GM12878 (cell line): ENCODE results near the gene DDX39A. TPM values are rescaled to one million over a fixed set of nuclear protein-coding genes. Genes with fewer than 3 reads are reported as not detected.

ENCODE experiments used
- ATF7 ChIP-seq: fragments of 450-650 bp; IDR thresholded peaks from 2 replicates; pipeline ENCODE4 v1.6.1; 2016; ENCODE audit warnings: low read depth, mild to moderate bottlenecking
- BCL3 ChIP-seq: IDR thresholded peaks from 2 replicates; pipeline ENCODE4 v1.6.1; 2011; ENCODE audit warnings: borderline replicate concordance, low read depth, mild to moderate bottlenecking, moderate library complexity, low read length; ENCODE audit not compliant: insufficient read depth, poor library complexity, severe bottlenecking
- CBX3 ChIP-seq: fragments of 200-600 bp; sonication (generic); IDR thresholded peaks from 2 replicates; pipeline ENCODE4 v1.6.1; 2016; ENCODE audit warnings: low read depth, borderline replicate concordance
- DPF2 ChIP-seq: fragments of 450-650 bp; IDR thresholded peaks from 2 replicates; pipeline ENCODE4 v1.6.1; 2017; ENCODE audit warnings: mild to moderate bottlenecking
- EED ChIP-seq: sonication (generic); IDR thresholded peaks from 2 replicates; pipeline ENCODE4 v1.6.1; 2016; ENCODE audit warnings: antibody characterized with exemption, low read depth
- JUND ChIP-seq: IDR thresholded peaks from 2 replicates; pipeline ENCODE4 v1.6.1; 2012; ENCODE audit warnings: low read depth, mild to moderate bottlenecking, low read length, improper control_type of control experiment, moderate library complexity
- KLF5 ChIP-seq: fragments of 450-650 bp; IDR thresholded peaks from 2 replicates; pipeline ENCODE4 v1.6.1; 2014; ENCODE audit warnings: mild to moderate bottlenecking; ENCODE audit not compliant: partially characterized antibody
- NBN ChIP-seq: fragments of 450-650 bp; IDR thresholded peaks from 2 replicates; pipeline ENCODE4 v1.6.1; 2016
- NR2F1 ChIP-seq: fragments of 450-650 bp; conservative IDR thresholded peaks from 2 replicates; pipeline ENCODE4 v1.6.1; 2017; ENCODE audit warnings: mild to moderate bottlenecking
- NRF1 ChIP-seq: conservative IDR thresholded peaks from 2 replicates; pipeline ENCODE4 v1.6.1; 2011; ENCODE audit warnings: mild to moderate bottlenecking, low read depth, low read length, improper control_type of control experiment
- PML ChIP-seq: IDR thresholded peaks from 2 replicates; pipeline ENCODE4 v1.6.1; 2012; ENCODE audit warnings: low read length, inconsistent platforms
- RAD21 ChIP-seq: IDR thresholded peaks from 2 replicates; pipeline ENCODE4 v1.6.1; 2011; ENCODE audit warnings: mild to moderate bottlenecking, low read depth, low read length, moderate library complexity; ENCODE audit not compliant: insufficient read depth
- RBBP5 ChIP-seq: fragments of 200-600 bp; sonication (generic); conservative IDR thresholded peaks from 2 replicates; pipeline ENCODE4 v1.6.1; 2016
- TAF1 ChIP-seq: IDR thresholded peaks from 2 replicates; pipeline ENCODE4 v1.6.1; 2011; ENCODE audit warnings: mild to moderate bottlenecking, low read depth, low read length, borderline replicate concordance
- ZBTB33 ChIP-seq: fragments of 450-650 bp; IDR thresholded peaks from 2 replicates; pipeline ENCODE4 v1.6.1; 2017; ENCODE audit warnings: mild to moderate bottlenecking
- ZNF384 ChIP-seq: IDR thresholded peaks from 2 replicates; pipeline ENCODE4 v1.6.1; 2012; ENCODE audit warnings: low read depth, mild to moderate bottlenecking, low read length, improper control_type of control experiment, borderline replicate concordance
- polyA plus RNA-seq, 11 experiments: library from polyadenylated mRNA; depleted of rRNA in 4 of 11; unstranded in 6 of 11; stranded (reverse) in 5 of 11; fragments of >200 nt; fragmentation: Nextera tagmentation in 4 of 11; fragmentation: Illumina TruSeq in 1 of 11; extraction: Ambion mirVana in 4 of 11; extraction: Trizol in 1 of 11; gene quantifications; 1 replicate in 1 of 11; 2 replicates in 10 of 11; pipeline versions ENCODE4 v1.2.1 to v1.2.3, GENCODE V29; 2011 to 2016; ENCODE audit warnings: inconsistent platforms in 2 of 11, missing spikeins in 2 of 11, low read depth in 1 of 11
- total RNA-seq, 4 experiments: library from RNA; depleted of rRNA in 3 of 4; stranded (reverse); fragments of >200 nt in 3 of 4; fragmentation: Illumina TruSeq in 1 of 4; extraction: Trizol in 1 of 4; gene quantifications; 2 replicates each; pipeline versions ENCODE4 v1.2.1 to v1.2.3, GENCODE V29; 2013 to 2021
- TF ChIP-seq, protein P1 (sequence below): fragments of 450-650 bp; conservative IDR thresholded peaks from 2 replicates; pipeline ENCODE4 v1.6.1; 2017; ENCODE audit warnings: mild to moderate bottlenecking, moderate library complexity
- TF ChIP-seq, protein P2 (sequence below): fragments of 450-650 bp; IDR thresholded peaks from 2 replicates; pipeline ENCODE4 v1.6.1; 2016; ENCODE audit warnings: mild to moderate bottlenecking
- TF ChIP-seq, protein P3 (sequence below): fragments of 450-650 bp; IDR thresholded peaks from 2 replicates; pipeline ENCODE4 v1.6.1; 2017; ENCODE audit warnings: mild to moderate bottlenecking, low read depth, inconsistent platforms; ENCODE audit not compliant: poor library complexity, severe bottlenecking

Gene DDX39A
- total and polyA plus RNA-seq, 10 of the 15 experiments (the other 5 are each of a cell fraction or from before 2014, with no cell fraction given), result 113 to 378 (median 224) TPM

DNA sequence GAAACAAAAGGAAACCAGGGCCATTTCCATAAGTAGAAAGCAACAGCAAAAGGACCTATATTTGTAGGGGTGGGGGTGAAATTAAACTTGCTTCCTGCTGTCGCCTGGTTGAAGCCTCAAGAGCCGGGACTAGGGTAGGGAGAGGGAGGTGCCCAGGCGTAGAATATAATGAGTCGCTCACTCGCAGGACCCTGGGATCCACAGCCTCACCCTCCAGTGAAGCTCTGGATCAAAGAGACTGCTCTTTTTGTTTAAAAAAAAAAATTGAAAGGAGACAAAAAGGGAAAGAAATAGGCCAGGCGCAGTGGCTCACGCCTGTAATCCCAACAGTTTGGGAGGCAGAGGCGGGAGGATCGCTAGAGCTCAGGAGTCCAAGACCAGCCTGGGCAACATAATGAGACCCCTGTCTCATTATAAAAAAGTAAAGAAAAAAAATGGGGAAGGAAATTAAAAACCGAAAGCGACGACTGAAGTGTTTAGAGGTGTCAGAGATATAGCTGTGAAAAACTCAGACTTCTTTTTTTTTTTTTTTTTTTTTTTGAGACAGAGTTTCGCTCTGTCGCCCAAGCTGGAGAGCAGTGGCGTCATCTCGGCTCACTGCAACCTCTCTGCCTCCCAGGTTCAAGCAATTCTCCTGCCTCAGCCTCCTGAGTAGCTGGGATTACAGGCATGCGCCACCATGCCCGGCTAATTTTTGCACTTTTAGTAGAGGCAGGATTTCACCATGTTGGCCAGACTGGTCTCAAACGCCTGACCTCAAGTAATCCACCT, 48.8 kb downstream of the DDX39A start (continued):
- TF ChIP-seq BCL3 (no peak), NBN (0 out of 2 replicates have a peak, but pooled peaks have one; percentile 65), ZBTB33 (no peak), EED (0 out of 2 replicates have a peak, but pooled peaks have one; percentile 12), ZNF384 (peak; percentile 94), NR2F1 (0 out of 2 replicates have a peak, but pooled peaks have one; percentile 15), RBBP5 (no peak), ATF7 (peak; percentile 93), PML (no peak), RAD21 (no peak), DPF2 (peak; percentile 6; the same call in 1 of the 2 replicates), CBX3 (no peak), KLF5 (no peak), NRF1 (no peak), TAF1 (0 out of 2 replicates have a peak, but pooled peaks have one; percentile 29), JUND (0 out of 2 replicates have a peak, but pooled peaks have one; percentile 15)
- TF ChIP-seq, protein P1, sequence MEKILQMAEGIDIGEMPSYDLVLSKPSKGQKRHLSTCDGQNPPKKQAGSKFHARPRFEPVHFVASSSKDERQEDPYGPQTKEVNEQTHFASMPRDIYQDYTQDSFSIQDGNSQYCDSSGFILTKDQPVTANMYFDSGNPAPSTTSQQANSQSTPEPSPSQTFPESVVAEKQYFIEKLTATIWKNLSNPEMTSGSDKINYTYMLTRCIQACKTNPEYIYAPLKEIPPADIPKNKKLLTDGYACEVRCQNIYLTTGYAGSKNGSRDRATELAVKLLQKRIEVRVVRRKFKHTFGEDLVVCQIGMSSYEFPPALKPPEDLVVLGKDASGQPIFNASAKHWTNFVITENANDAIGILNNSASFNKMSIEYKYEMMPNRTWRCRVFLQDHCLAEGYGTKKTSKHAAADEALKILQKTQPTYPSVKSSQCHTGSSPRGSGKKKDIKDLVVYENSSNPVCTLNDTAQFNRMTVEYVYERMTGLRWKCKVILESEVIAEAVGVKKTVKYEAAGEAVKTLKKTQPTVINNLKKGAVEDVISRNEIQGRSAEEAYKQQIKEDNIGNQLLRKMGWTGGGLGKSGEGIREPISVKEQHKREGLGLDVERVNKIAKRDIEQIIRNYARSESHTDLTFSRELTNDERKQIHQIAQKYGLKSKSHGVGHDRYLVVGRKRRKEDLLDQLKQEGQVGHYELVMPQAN, result no peak
- TF ChIP-seq, protein P2, sequence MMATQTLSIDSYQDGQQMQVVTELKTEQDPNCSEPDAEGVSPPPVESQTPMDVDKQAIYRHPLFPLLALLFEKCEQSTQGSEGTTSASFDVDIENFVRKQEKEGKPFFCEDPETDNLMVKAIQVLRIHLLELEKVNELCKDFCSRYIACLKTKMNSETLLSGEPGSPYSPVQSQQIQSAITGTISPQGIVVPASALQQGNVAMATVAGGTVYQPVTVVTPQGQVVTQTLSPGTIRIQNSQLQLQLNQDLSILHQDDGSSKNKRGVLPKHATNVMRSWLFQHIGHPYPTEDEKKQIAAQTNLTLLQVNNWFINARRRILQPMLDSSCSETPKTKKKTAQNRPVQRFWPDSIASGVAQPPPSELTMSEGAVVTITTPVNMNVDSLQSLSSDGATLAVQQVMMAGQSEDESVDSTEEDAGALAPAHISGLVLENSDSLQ, result peak; percentile 10; the same call in 1 of the 2 replicates
- TF ChIP-seq, protein P3, sequence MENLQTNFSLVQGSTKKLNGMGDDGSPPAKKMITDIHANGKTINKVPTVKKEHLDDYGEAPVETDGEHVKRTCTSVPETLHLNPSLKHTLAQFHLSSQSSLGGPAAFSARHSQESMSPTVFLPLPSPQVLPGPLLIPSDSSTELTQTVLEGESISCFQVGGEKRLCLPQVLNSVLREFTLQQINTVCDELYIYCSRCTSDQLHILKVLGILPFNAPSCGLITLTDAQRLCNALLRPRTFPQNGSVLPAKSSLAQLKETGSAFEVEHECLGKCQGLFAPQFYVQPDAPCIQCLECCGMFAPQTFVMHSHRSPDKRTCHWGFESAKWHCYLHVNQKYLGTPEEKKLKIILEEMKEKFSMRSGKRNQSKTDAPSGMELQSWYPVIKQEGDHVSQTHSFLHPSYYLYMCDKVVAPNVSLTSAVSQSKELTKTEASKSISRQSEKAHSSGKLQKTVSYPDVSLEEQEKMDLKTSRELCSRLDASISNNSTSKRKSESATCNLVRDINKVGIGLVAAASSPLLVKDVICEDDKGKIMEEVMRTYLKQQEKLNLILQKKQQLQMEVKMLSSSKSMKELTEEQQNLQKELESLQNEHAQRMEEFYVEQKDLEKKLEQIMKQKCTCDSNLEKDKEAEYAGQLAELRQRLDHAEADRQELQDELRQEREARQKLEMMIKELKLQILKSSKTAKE, result peak; percentile 67
- TF ChIP-seq, all 136 proteins: peak for 16
